HCT116 (cell line): ENCODE results near the gene MAP3K4. TPM values are rescaled to one million over a fixed set of nuclear protein-coding genes. Genes with fewer than 3 reads are reported as not detected.

ENCODE experiments used
- ATAC-seq: fragments of 200-7000 bp; cut with Tn5 transposase; 2 replicates; pipeline ENCODE4 v1.9.1; 2020; ENCODE audit warnings: mild to moderate bottlenecking, moderate library complexity
- BruUV-seq: library from RNA; stranded (reverse); fragments of 400-500 nt; replicated peaks from 2 replicates; lab custom pipeline; 2021; lab: Mats Ljungman, UMichigan
- CTCF ChIA-PET: fragments of 300-600 bp; sonication (Branson Sonifier 250); formaldehyde crosslinking; loops from one replicate; lab custom pipeline; 2021; ENCODE audit warnings: antibody characterized with exemption; lab: Charles Lee
- POLR2A ChIA-PET: fragments of 300-600, 350-600 bp; sonication (Branson Sonifier 250); formaldehyde crosslinking; loops from one replicate; lab custom pipeline; 2021; ENCODE audit warnings: antibody characterized with exemption; lab: Charles Lee
- RAD21 ChIA-PET, 2 experiments: fragments of 300-600 bp; sonication (Branson Sonifier 250); formaldehyde crosslinking; loops; one replicate each; lab custom pipeline; 2023; ENCODE audit warnings: low total read pairs in 2 of 2; ENCODE audit not compliant: uncharacterized antibody in 2 of 2, unreplicated experiment in 2 of 2, low non-redundant PET in 1 of 2; lab: Charles Lee
- DNase-seq: peaks from one replicate; pipeline ENCODE4 v3.0.0-alpha.2; 2010; ENCODE audit warnings: low read depth, low spot score
- H2AFZ ChIP-seq: fragments of 200-600 bp; shearing (Covaris generic), sonication (generic); 2 replicates; pipeline ENCODE4 v1.6.1; 2017; ENCODE audit warnings: low read depth, mixed run types, mixed read lengths, antibody characterized with exemption, low read length; ENCODE audit not compliant: poor library complexity, severe bottlenecking
- H3K27ac ChIP-seq: 2 replicates; pipeline ENCODE4 v1.5.1; 2012; ENCODE audit warnings: low read depth, low read length
- H3K27me3 ChIP-seq: fragments of 200-600 bp; sonication (generic); 2 replicates; pipeline ENCODE4 v1.6.1; 2016; ENCODE audit warnings: mixed run types, low read length, mixed read lengths; ENCODE audit not compliant: insufficient read depth
- H3K36me3 ChIP-seq, 2 experiments: fragments of 200-500 bp in 1 of 2; fragments of 200-600 bp in 1 of 2; sonication (Bioruptor generic) in 1 of 2; sonication (generic) in 1 of 2; 2 replicates each; pipeline versions ENCODE4 v1.5.1 to v1.6.1; 2014 to 2016; ENCODE audit warnings: low read length in 2 of 2, inconsistent platforms in 1 of 2, mixed read lengths in 1 of 2, mixed run types in 1 of 2; ENCODE audit not compliant: insufficient read depth in 2 of 2, control insufficient read depth in 1 of 2
- H3K4me1 ChIP-seq, 2 experiments: fragments of 200-600 bp in 1 of 2; sonication (generic) in 1 of 2; 2 replicates each; pipeline versions ENCODE4 v1.5.1 to v1.6.1; 2012 to 2017; ENCODE audit warnings: low read length in 2 of 2, inconsistent platforms in 1 of 2, mild to moderate bottlenecking in 1 of 2, mixed read lengths in 1 of 2, mixed run types in 1 of 2, moderate library complexity in 1 of 2; ENCODE audit not compliant: insufficient read depth in 2 of 2, control insufficient read depth in 1 of 2
- H3K4me2 ChIP-seq: fragments of 200-600 bp; sonication (generic); 2 replicates; pipeline ENCODE4 v1.6.1; 2017; ENCODE audit warnings: mixed run types, low read length, mixed read lengths
- H3K4me3 ChIP-seq, 2 experiments: fragments of 200-600 bp in 1 of 2; sonication (generic) in 1 of 2; replicated peaks in 1 of 2; 2 replicates each; pipeline ENCODE4 v1.5.1; 2011 to 2016; ENCODE audit warnings: low read length in 2 of 2, control low read depth in 1 of 2, low read depth in 1 of 2, mild to moderate bottlenecking in 1 of 2, mixed read lengths in 1 of 2, mixed run types in 1 of 2
- H3K79me2 ChIP-seq: fragments of 200-600 bp; sonication (generic); 2 replicates; pipeline ENCODE4 v1.6.1; 2017; ENCODE audit warnings: mild to moderate bottlenecking, mixed run types, low read length, moderate library complexity, mixed read lengths; ENCODE audit not compliant: insufficient read depth
- H3K9ac ChIP-seq: fragments of 200-600 bp; sonication (generic); 2 replicates; pipeline ENCODE4 v1.6.1; 2016; ENCODE audit warnings: low read length, mixed read lengths
- H3K9me2 ChIP-seq: fragments of 200-600 bp; sonication (generic), shearing (Covaris generic); 2 replicates; pipeline ENCODE4 v1.6.1; 2017; ENCODE audit warnings: mixed run types, mild to moderate bottlenecking, moderate library complexity; ENCODE audit not compliant: insufficient read depth
- H3K9me3 ChIP-seq, 2 experiments: fragments of 200-500 bp in 1 of 2; fragments of 200-600 bp in 1 of 2; sonication (Bioruptor generic) in 1 of 2; sonication (generic) in 1 of 2; 2 replicates each; pipeline ENCODE4 v1.6.1; 2014 to 2017; ENCODE audit warnings: low read length in 2 of 2, mixed read lengths in 2 of 2, inconsistent platforms in 1 of 2, low read depth in 1 of 2, mild to moderate bottlenecking in 1 of 2, mixed run types in 1 of 2, moderate library complexity in 1 of 2; ENCODE audit not compliant: control insufficient read depth in 1 of 2, insufficient read depth in 1 of 2
- H4K20me1 ChIP-seq: fragments of 200-600 bp; sonication (generic), shearing (Covaris generic); 2 replicates; pipeline ENCODE4 v1.6.1; 2017; ENCODE audit warnings: mixed run types, mild to moderate bottlenecking, moderate library complexity; ENCODE audit not compliant: insufficient read depth
- ATF3 ChIP-seq: IDR thresholded peaks from 2 replicates; pipeline ENCODE4 v1.6.1; 2012
- CBX3 ChIP-seq: IDR thresholded peaks from 2 replicates; pipeline ENCODE4 v1.6.1; 2012; ENCODE audit warnings: low read depth
- CEBPB ChIP-seq: IDR thresholded peaks from 2 replicates; pipeline ENCODE4 v1.6.1; 2012; ENCODE audit warnings: low read depth
- EGR1 ChIP-seq: IDR thresholded peaks from 2 replicates; pipeline ENCODE4 v1.6.1; 2012; ENCODE audit warnings: low read depth
- ELF1 ChIP-seq: IDR thresholded peaks from 2 replicates; pipeline ENCODE4 v1.6.1; 2012; ENCODE audit warnings: low read depth, borderline replicate concordance
- EZH2 ChIP-seq: fragments of 200-600 bp; sonication (generic); IDR thresholded peaks from 2 replicates; pipeline ENCODE4 v1.6.1; 2017; ENCODE audit warnings: antibody characterized with exemption, mixed run types
- EZH2phosphoT487 ChIP-seq: fragments of 200-600 bp; IDR thresholded peaks from 2 replicates; pipeline ENCODE4 v1.6.1; 2018; ENCODE audit warnings: antibody characterized with exemption, borderline replicate concordance
- FOSL1 ChIP-seq: IDR thresholded peaks from 2 replicates; pipeline ENCODE4 v1.6.1; 2012; ENCODE audit warnings: low read depth
- JUND ChIP-seq: IDR thresholded peaks from 2 replicates; pipeline ENCODE4 v1.6.1; 2012
- MAX ChIP-seq: IDR thresholded peaks from 2 replicates; pipeline ENCODE4 v1.6.1; 2012
- POLR2A ChIP-seq: IDR thresholded peaks from 2 replicates; pipeline ENCODE4 v1.7.0; 2011; ENCODE audit warnings: borderline replicate concordance; ENCODE audit not compliant: insufficient read depth, insufficient read length; ENCODE audit errors: extremely low read depth
- POLR2AphosphoS5 ChIP-seq: IDR thresholded peaks from 2 replicates; pipeline ENCODE4 v1.6.1; 2011; ENCODE audit warnings: mild to moderate bottlenecking, low read depth, low read length, moderate library complexity
- RAD21 ChIP-seq: IDR thresholded peaks from 2 replicates; pipeline ENCODE4 v1.6.1; 2012; ENCODE audit warnings: low read depth, mild to moderate bottlenecking
- SP1 ChIP-seq: IDR thresholded peaks from 2 replicates; pipeline ENCODE4 v1.6.1; 2012; ENCODE audit warnings: low read depth
- SRF ChIP-seq: IDR thresholded peaks from 2 replicates; pipeline ENCODE4 v1.6.1; 2012; ENCODE audit warnings: low read depth
- TCF7L2 ChIP-seq: IDR thresholded peaks from 2 replicates; pipeline ENCODE4 v1.7.0; 2011; ENCODE audit warnings: borderline replicate concordance, inconsistent platforms; ENCODE audit not compliant: insufficient read depth, insufficient read length; ENCODE audit errors: extremely low read depth
- YY1 ChIP-seq: IDR thresholded peaks from 2 replicates; pipeline ENCODE4 v1.6.1; 2011; ENCODE audit warnings: low read length, low read depth, moderate library complexity, mild to moderate bottlenecking; ENCODE audit not compliant: insufficient replicate concordance; ENCODE audit errors: extremely low read depth
- ZFX ChIP-seq: fragments of 450-650 bp; IDR thresholded peaks from 2 replicates; pipeline ENCODE4 v1.6.1; 2017
- intact Hi-C: fragments of 100-400 bp; cut with micrococcal nuclease; formaldehyde crosslinking; loops from 2 replicates; pipeline ENCODE4 v1.10.0; 2022
- total RNA-seq: library from RNA; stranded (reverse); gene quantifications from one replicate; pipeline ENCODE4 v1.2.1, GENCODE V29; 2021; ENCODE audit not compliant: unreplicated experiment
- TF ChIP-seq, protein P1 (sequence below): IDR thresholded peaks from 2 replicates; pipeline ENCODE4 v1.6.1; 2011; ENCODE audit warnings: mild to moderate bottlenecking, low read length, moderate library complexity; ENCODE audit not compliant: insufficient replicate concordance; ENCODE audit errors: extremely low read depth
- TF ChIP-seq, protein P2 (sequence below): IDR thresholded peaks from 2 replicates; pipeline ENCODE4 v1.6.1; 2012; ENCODE audit warnings: low read depth

The MAP3K4 gene
- total RNA-seq, 1 experiment from 2014 or later: 46.5 TPM

- ChIA-PET CTCF (no interaction called here), RAD21 (no interaction called here), POLR2A (no interaction called here)
- H3K36me3 ChIP-seq: no peaks in the 10 kb centered on the region
- no peak overlapping the region for H3K4me3 ChIP-seq
- BruUV-seq: no TSS peak
- no peaks in the 10 kb centered on the region for H3K9me2 ChIP-seq
- no peak overlapping the region for H3K27ac ChIP-seq
- no peaks in the 10 kb centered on the region for H3K27me3 ChIP-seq
- no peak for TF ChIP-seq ELF1
- TF ChIP-seq JUND: no peak
- no peak for TF ChIP-seq TCF7L2
- no peak for TF ChIP-seq ZFX
- no peak for TF ChIP-seq SRF
- TF ChIP-seq EGR1: no peak
- no peak for TF ChIP-seq CEBPB
- TF ChIP-seq CBX3: no peak
- TF ChIP-seq YY1: no peak
- TF ChIP-seq, protein P1, sequence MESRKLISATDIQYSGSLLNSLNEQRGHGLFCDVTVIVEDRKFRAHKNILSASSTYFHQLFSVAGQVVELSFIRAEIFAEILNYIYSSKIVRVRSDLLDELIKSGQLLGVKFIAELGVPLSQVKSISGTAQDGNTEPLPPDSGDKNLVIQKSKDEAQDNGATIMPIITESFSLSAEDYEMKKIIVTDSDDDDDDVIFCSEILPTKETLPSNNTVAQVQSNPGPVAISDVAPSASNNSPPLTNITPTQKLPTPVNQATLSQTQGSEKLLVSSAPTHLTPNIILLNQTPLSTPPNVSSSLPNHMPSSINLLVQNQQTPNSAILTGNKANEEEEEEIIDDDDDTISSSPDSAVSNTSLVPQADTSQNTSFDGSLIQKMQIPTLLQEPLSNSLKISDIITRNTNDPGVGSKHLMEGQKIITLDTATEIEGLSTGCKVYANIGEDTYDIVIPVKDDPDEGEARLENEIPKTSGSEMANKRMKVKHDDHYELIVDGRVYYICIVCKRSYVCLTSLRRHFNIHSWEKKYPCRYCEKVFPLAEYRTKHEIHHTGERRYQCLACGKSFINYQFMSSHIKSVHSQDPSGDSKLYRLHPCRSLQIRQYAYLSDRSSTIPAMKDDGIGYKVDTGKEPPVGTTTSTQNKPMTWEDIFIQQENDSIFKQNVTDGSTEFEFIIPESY: no peak
- no peak for TF ChIP-seq ATF3
- TF ChIP-seq RAD21: no peak
- TF ChIP-seq, protein P2, sequence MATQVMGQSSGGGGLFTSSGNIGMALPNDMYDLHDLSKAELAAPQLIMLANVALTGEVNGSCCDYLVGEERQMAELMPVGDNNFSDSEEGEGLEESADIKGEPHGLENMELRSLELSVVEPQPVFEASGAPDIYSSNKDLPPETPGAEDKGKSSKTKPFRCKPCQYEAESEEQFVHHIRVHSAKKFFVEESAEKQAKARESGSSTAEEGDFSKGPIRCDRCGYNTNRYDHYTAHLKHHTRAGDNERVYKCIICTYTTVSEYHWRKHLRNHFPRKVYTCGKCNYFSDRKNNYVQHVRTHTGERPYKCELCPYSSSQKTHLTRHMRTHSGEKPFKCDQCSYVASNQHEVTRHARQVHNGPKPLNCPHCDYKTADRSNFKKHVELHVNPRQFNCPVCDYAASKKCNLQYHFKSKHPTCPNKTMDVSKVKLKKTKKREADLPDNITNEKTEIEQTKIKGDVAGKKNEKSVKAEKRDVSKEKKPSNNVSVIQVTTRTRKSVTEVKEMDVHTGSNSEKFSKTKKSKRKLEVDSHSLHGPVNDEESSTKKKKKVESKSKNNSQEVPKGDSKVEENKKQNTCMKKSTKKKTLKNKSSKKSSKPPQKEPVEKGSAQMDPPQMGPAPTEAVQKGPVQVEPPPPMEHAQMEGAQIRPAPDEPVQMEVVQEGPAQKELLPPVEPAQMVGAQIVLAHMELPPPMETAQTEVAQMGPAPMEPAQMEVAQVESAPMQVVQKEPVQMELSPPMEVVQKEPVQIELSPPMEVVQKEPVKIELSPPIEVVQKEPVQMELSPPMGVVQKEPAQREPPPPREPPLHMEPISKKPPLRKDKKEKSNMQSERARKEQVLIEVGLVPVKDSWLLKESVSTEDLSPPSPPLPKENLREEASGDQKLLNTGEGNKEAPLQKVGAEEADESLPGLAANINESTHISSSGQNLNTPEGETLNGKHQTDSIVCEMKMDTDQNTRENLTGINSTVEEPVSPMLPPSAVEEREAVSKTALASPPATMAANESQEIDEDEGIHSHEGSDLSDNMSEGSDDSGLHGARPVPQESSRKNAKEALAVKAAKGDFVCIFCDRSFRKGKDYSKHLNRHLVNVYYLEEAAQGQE: no peak
- TF ChIP-seq FOSL1: no peak
- TF ChIP-seq POLR2AphosphoS5: no peak
- no peak for TF ChIP-seq POLR2A
- no peak for TF ChIP-seq SP1
- TF ChIP-seq MAX: no peak
- TF ChIP-seq EZH2: no peak
- TF ChIP-seq EZH2phosphoT487: no peak
- H4K20me1 ChIP-seq: no peaks in the 10 kb centered on the region
- no peak for DNase-seq
- no peak overlapping the region for H3K9ac ChIP-seq
- H2AFZ ChIP-seq: no peak overlapping the region
- intact Hi-C loops: no loop called here
- no peaks in the 10 kb centered on the region for H3K9me3 ChIP-seq
- no peak overlapping the region for H3K4me2 ChIP-seq
- H3K4me1 ChIP-seq: no peaks in the 10 kb centered on the region
- peaks cover 8% of the 10 kb centered on the region; the same call in 1 of the 2 replicates for H3K79me2 ChIP-seq
- no peak for ATAC-seq
These were observed 67.2 kb downstream of the MAP3K4 start for GRCh38 chr6:161058741-161059140.
